Measurements from ENCODE around the gene ST3GAL3. TPM values are rescaled to one million over a fixed set of nuclear protein-coding genes. Genes with fewer than 3 reads are reported as not detected.

ST3GAL3 gene
- total RNA-seq, 1 donor from 2014 or later = 25.1 TPM

- Histone ChIP-seq H3K9ac (ENCODE audit: low read depth in 1 of 3, low read length in 3 of 3) (no peak overlapping the region), H3K4me3 (ENCODE audit: low read length in 3 of 3) (no peak overlapping the region), H3K9me3 (ENCODE audit: control insufficient read depth in 3 of 3, low read length in 3 of 3) (no peaks in the 10 kb centered on the region), H3K4me1 (ENCODE audit: control insufficient read depth in 3 of 3, insufficient read depth in 3 of 3, low read length in 3 of 3) (no peaks in the 10 kb centered on the region), H3K27me3 (ENCODE audit: control insufficient read depth in 3 of 3, insufficient read depth in 3 of 3, low read length in 3 of 3) (no peaks in the 10 kb centered on the region), H3K36me3 (ENCODE audit: control insufficient read depth in 3 of 3, insufficient read depth in 3 of 3, low read length in 3 of 3) (peaks cover 0 to 4% (median 4%) of the 10 kb centered on the region in 3 donors), H3K27ac (ENCODE audit: low read depth, low read length) (no peak overlapping the region)
Observed at GRCh38 chr1:43809097-43809673, 101.8 kb downstream of the ST3GAL3 start.

DNA sequence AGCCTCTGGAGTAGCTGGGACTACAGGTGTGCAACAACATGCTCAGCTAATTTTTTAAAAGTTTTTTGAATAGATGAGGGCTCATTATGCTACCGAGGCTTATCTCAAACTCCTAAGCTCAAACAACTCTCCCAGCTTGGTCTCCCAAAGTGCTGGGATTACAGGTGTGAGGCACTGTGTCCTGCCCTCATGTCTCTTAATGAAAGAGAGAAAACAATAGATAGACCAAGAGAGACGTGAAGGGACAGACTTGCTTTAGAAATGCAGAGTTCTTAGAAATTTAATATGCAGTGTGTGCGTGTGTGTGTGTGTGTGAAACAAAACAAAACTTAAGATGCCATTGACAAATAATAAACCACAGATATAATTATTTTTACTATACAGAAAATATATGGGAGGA lies 105.2 kb downstream of the ST3GAL3 start:
- Histone ChIP-seq H3K36me3 (ENCODE audit: control insufficient read depth in 3 of 3, insufficient read depth in 3 of 3, low read length in 3 of 3) (peaks cover 16 to 28% (median 24%) of the 10 kb centered on the region in 3 donors), H3K27me3 (ENCODE audit: control insufficient read depth in 3 of 3, insufficient read depth in 3 of 3, low read length in 3 of 3) (no peaks in the 10 kb centered on the region), H3K9me3 (ENCODE audit: control insufficient read depth in 3 of 3, low read length in 3 of 3) (no peaks in the 10 kb centered on the region), H3K9ac (ENCODE audit: low read depth in 1 of 3, low read length in 3 of 3) (no peak overlapping the region), H3K4me3 (ENCODE audit: low read length in 3 of 3) (no peak overlapping the region), H3K4me1 (ENCODE audit: control insufficient read depth in 3 of 3, insufficient read depth in 3 of 3, low read length in 3 of 3) (no peaks in the 10 kb centered on the region), H3K27ac (ENCODE audit: low read depth, low read length) (no peak overlapping the region)

- H3K4me1 ChIP-seq (ENCODE audit: control insufficient read depth in 3 of 3, insufficient read depth in 3 of 3, low read length in 3 of 3) = no peaks in the 10 kb centered on the region
- H3K9me3 ChIP-seq (ENCODE audit: control insufficient read depth in 3 of 3, low read length in 3 of 3) = peaks cover 0 to 6% (median 2%) of the 10 kb centered on the region in 3 donors
- H3K36me3 ChIP-seq (ENCODE audit: control insufficient read depth in 3 of 3, insufficient read depth in 3 of 3, low read length in 3 of 3) = peaks cover 16 to 30% (median 28%) of the 10 kb centered on the region in 3 donors
- H3K4me3 ChIP-seq (ENCODE audit: low read length in 3 of 3) = no peak overlapping the region
- no peak overlapping the region for H3K27ac ChIP-seq (ENCODE audit: low read depth, low read length)
- no peaks in the 10 kb centered on the region for H3K27me3 ChIP-seq (ENCODE audit: control insufficient read depth in 3 of 3, insufficient read depth in 3 of 3, low read length in 3 of 3)
- H3K9ac ChIP-seq (ENCODE audit: low read depth in 1 of 3, low read length in 3 of 3) = no peak overlapping the region
Observed at GRCh38 chr1:43814401-43814800, 107.1 kb downstream of the ST3GAL3 start.

GRCh38 chr1:43817304-43817939 lies 110.1 kb downstream of the ST3GAL3 start:
- Histone ChIP-seq H3K9me3 (ENCODE audit: control insufficient read depth in 3 of 3, low read length in 3 of 3) (peaks cover 0 to 6% (median 2%) of the 10 kb centered on the region in 3 donors), H3K9ac (ENCODE audit: low read depth in 1 of 3, low read length in 3 of 3) (no peak overlapping the region), H3K27me3 (ENCODE audit: control insufficient read depth in 3 of 3, insufficient read depth in 3 of 3, low read length in 3 of 3) (no peaks in the 10 kb centered on the region), H3K27ac (ENCODE audit: low read depth, low read length) (no peak overlapping the region), H3K4me1 (ENCODE audit: control insufficient read depth in 3 of 3, insufficient read depth in 3 of 3, low read length in 3 of 3) (peaks cover 4 to 12% (median 8%) of the 10 kb centered on the region in 3 donors), H3K36me3 (ENCODE audit: control insufficient read depth in 3 of 3, insufficient read depth in 3 of 3, low read length in 3 of 3) (peaks cover 16 to 27% (median 24%) of the 10 kb centered on the region in 3 donors), H3K4me3 (ENCODE audit: low read length in 3 of 3) (no peak overlapping the region)

GRCh38 chr1:43818691-43819090 lies 111.4 kb downstream of the ST3GAL3 start:
- Histone ChIP-seq H3K4me1 (ENCODE audit: control insufficient read depth in 3 of 3, insufficient read depth in 3 of 3, low read length in 3 of 3) (peaks cover 4 to 12% (median 10%) of the 10 kb centered on the region in 3 donors), H3K27ac (ENCODE audit: low read depth, low read length) (no peak overlapping the region), H3K4me3 (ENCODE audit: low read length in 3 of 3) (no peak overlapping the region), H3K27me3 (ENCODE audit: control insufficient read depth in 3 of 3, insufficient read depth in 3 of 3, low read length in 3 of 3) (no peaks in the 10 kb centered on the region), H3K36me3 (ENCODE audit: control insufficient read depth in 3 of 3, insufficient read depth in 3 of 3, low read length in 3 of 3) (peaks cover 16 to 27% (median 24%) of the 10 kb centered on the region in 3 donors), H3K9ac (ENCODE audit: low read depth in 1 of 3, low read length in 3 of 3) (no peak overlapping the region), H3K9me3 (ENCODE audit: control insufficient read depth in 3 of 3, low read length in 3 of 3) (peaks cover 0 to 6% (median 2%) of the 10 kb centered on the region in 3 donors)

- H3K27me3 ChIP-seq (ENCODE audit: control insufficient read depth in 3 of 3, insufficient read depth in 3 of 3, low read length in 3 of 3) = no peaks in the 10 kb centered on the region
- H3K4me3 ChIP-seq (ENCODE audit: low read length in 3 of 3) = no peak overlapping the region
- no peak overlapping the region for H3K9ac ChIP-seq (ENCODE audit: low read depth in 1 of 3, low read length in 3 of 3)
- peaks cover 0 to 6% (median 2%) of the 10 kb centered on the region in 3 donors for H3K9me3 ChIP-seq (ENCODE audit: control insufficient read depth in 3 of 3, low read length in 3 of 3)
- H3K36me3 ChIP-seq (ENCODE audit: control insufficient read depth in 3 of 3, insufficient read depth in 3 of 3, low read length in 3 of 3) = peaks cover 16 to 27% (median 23%) of the 10 kb centered on the region in 3 donors
- H3K27ac ChIP-seq (ENCODE audit: low read depth, low read length) = no peak overlapping the region
- H3K4me1 ChIP-seq (ENCODE audit: control insufficient read depth in 3 of 3, insufficient read depth in 3 of 3, low read length in 3 of 3) = peaks cover 4 to 12% (median 10%) of the 10 kb centered on the region in 3 donors
Observed at GRCh38 chr1:43819357-43819756, 112.0 kb downstream of the ST3GAL3 start.

DNA sequence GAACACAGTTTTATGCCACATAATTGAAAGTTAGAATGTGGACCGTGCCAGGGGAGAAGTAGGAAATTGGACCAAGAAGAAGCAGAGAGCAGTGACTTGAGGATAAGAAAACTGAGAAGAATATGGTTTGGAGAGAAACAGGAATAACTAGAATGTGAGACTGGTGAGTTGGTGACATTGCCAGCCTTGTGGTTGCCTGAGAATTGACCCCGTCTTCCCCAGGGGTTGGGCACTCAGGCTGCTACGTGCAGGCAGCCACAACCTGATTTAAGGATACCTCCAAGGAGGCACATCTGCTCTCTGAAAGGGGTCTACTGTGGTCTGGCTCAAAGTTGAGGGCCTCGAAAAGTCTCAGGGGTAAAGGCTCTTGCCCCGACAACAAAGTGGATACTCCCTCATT lies 114.1 kb downstream of the ST3GAL3 start:
- H3K4me1 ChIP-seq (ENCODE audit: control insufficient read depth in 3 of 3, insufficient read depth in 3 of 3, low read length in 3 of 3) = peaks cover 4 to 12% (median 10%) of the 10 kb centered on the region in 3 donors
- no peak overlapping the region for H3K4me3 ChIP-seq (ENCODE audit: low read length in 3 of 3)
- H3K27ac ChIP-seq (ENCODE audit: low read depth, low read length) = peak overlapping the region; percentile 38
- H3K36me3 ChIP-seq (ENCODE audit: control insufficient read depth in 3 of 3, insufficient read depth in 3 of 3, low read length in 3 of 3) = peaks cover 0 to 10% (median 9%) of the 10 kb centered on the region in 3 donors
- no peak overlapping the region for H3K9ac ChIP-seq (ENCODE audit: low read depth in 1 of 3, low read length in 3 of 3)
- peaks cover 0 to 6% (median 2%) of the 10 kb centered on the region in 3 donors for H3K9me3 ChIP-seq (ENCODE audit: control insufficient read depth in 3 of 3, low read length in 3 of 3)
- H3K27me3 ChIP-seq (ENCODE audit: control insufficient read depth in 3 of 3, insufficient read depth in 3 of 3, low read length in 3 of 3) = no peaks in the 10 kb centered on the region

- Histone ChIP-seq H3K27me3 (ENCODE audit: control insufficient read depth in 3 of 3, insufficient read depth in 3 of 3, low read length in 3 of 3) (no peaks in the 10 kb centered on the region), H3K4me3 (ENCODE audit: low read length in 3 of 3) (no peak overlapping the region), H3K4me1 (ENCODE audit: control insufficient read depth in 3 of 3, insufficient read depth in 3 of 3, low read length in 3 of 3) (peaks cover 4 to 12% (median 10%) of the 10 kb centered on the region in 3 donors), H3K9me3 (ENCODE audit: control insufficient read depth in 3 of 3, low read length in 3 of 3) (peaks cover 0 to 6% (median 2%) of the 10 kb centered on the region in 3 donors), H3K9ac (ENCODE audit: low read depth in 1 of 3, low read length in 3 of 3) (no peak overlapping the region), H3K36me3 (ENCODE audit: control insufficient read depth in 3 of 3, insufficient read depth in 3 of 3, low read length in 3 of 3) (peaks cover 0 to 7% (median 4%) of the 10 kb centered on the region in 3 donors), H3K27ac (ENCODE audit: low read depth, low read length) (peak overlapping the region; percentile 38)
Observed at GRCh38 chr1:43822040-43822690, 114.8 kb downstream of the ST3GAL3 start.

DNA sequence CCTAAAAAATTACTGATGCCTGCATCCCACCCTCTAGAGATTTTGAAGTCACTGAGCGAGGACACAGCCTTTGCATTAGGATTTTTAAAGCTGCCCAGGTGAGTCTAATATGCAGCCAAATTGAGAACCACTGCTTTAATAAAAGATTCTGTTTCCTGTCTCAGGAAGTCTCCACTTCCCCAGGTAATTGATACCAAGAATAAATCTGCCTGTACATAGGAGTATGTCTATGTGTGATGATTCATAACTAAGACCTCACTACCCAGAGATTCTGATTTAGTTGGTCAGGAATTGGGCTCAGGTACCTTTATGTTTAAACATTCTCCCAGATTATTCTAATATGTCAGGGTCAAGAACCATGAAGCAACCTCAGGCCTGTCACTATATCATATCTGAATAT lies 117.5 kb downstream of the ST3GAL3 start:
- H3K4me1 ChIP-seq (ENCODE audit: control insufficient read depth in 3 of 3, insufficient read depth in 3 of 3, low read length in 3 of 3) = peaks cover 4 to 12% (median 10%) of the 10 kb centered on the region in 3 donors
- no peak overlapping the region for H3K4me3 ChIP-seq (ENCODE audit: low read length in 3 of 3)
- H3K27ac ChIP-seq (ENCODE audit: low read depth, low read length) = no peak overlapping the region
- H3K9me3 ChIP-seq (ENCODE audit: control insufficient read depth in 3 of 3, low read length in 3 of 3) = no peaks in the 10 kb centered on the region
- no peaks in the 10 kb centered on the region for H3K27me3 ChIP-seq (ENCODE audit: control insufficient read depth in 3 of 3, insufficient read depth in 3 of 3, low read length in 3 of 3)
- peaks cover 0 to 4% (median 0%) of the 10 kb centered on the region in 3 donors for H3K36me3 ChIP-seq (ENCODE audit: control insufficient read depth in 3 of 3, insufficient read depth in 3 of 3, low read length in 3 of 3)
- no peak overlapping the region for H3K9ac ChIP-seq (ENCODE audit: low read depth in 1 of 3, low read length in 3 of 3)

DNA sequence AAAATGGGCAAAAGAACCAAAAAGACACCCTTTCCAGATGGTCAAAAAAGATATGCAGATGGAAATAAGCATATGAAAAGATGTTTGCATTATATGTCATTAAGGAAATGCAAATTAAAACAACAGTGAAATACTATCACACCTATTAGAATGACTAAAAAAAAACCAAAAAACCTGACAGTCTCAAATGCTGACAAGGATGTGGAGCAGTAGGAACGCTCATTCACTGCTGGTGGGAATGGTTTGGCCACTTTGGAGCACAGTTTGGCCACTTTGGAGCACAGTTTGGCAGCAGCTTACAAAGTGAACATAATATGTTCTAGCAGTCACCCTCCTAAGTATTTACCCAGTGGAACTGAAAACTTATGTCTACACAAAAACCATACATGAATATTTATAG lies 121.2 kb downstream of the ST3GAL3 start:
- H3K27ac ChIP-seq (ENCODE audit: low read depth, low read length) = no peak overlapping the region
- H3K9me3 ChIP-seq (ENCODE audit: control insufficient read depth in 3 of 3, low read length in 3 of 3) = no peaks in the 10 kb centered on the region
- no peak overlapping the region for H3K4me3 ChIP-seq (ENCODE audit: low read length in 3 of 3)
- no peaks in the 10 kb centered on the region for H3K27me3 ChIP-seq (ENCODE audit: control insufficient read depth in 3 of 3, insufficient read depth in 3 of 3, low read length in 3 of 3)
- H3K9ac ChIP-seq (ENCODE audit: low read depth in 1 of 3, low read length in 3 of 3) = no peak overlapping the region
- H3K4me1 ChIP-seq (ENCODE audit: control insufficient read depth in 3 of 3, insufficient read depth in 3 of 3, low read length in 3 of 3) = no peaks in the 10 kb centered on the region
- peaks cover 0 to 4% (median 0%) of the 10 kb centered on the region in 3 donors for H3K36me3 ChIP-seq (ENCODE audit: control insufficient read depth in 3 of 3, insufficient read depth in 3 of 3, low read length in 3 of 3)

All from skeletal muscle tissue (tissue), 4 donors.